ENCODE results near the gene SGIP1. TPM values are rescaled to one million over a fixed set of nuclear protein-coding genes. Genes with fewer than 3 reads are reported as not detected.

Gene SGIP1
- total RNA-seq, 1 donor from 2014 or later: 16.0 TPM

DNA sequence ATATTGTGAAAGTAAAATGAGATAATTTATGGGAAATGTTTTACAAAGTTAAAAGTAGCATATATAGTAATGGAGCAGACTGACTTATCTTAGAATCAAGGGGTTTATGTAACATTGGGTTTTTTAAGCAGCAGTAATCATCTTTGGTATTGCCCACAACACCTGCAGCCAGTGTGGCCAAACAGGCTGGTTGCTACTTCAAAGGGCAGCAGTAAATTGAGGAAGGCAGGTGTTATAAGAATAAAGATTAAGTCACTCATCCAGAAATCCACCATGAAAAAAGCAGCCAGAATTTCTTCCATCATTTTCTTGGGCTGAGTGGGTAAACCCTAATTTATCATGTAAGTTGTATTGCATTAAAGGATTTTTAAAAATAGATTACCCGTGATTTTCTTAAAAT lies 235.0 kb downstream of the SGIP1 start:
- no peaks in the 10 kb centered on the region for H3K9me3 Mint-ChIP-seq (ENCODE audit: low read depth)

DNA sequence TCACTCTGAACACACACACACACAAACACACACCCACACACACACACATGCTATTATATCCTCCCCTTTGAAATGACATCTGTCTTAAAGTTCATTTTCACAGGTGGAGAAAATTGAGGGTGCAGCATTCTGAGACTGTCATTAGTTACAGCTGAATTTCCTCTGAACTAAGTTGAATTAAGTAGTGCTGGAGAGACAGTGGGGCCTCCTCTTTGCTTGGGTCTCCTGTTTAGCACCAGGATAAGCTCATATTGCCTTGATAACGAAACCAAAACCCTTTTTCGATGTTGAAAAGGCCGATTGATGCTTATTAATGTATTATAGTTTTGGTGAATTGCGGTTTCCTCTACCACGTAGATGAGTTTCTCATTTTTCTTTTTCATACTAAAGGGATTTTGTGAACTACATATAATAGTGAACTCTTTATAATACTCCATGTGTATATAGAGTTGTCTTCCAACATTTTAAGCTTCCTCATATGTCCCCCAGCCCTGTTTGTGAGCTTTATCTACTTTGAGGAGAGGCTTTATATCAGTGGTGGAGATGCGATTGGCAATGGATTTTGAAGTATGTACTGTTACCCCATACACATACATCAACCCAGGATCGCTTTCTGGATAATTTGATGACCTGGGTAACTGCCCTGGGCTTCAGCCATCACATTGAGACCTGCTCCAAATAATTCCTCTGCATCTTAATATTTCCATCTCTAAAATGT lies 235.7 kb downstream of the SGIP1 start:
- H3K27me3 Mint-ChIP-seq: no peaks in the 10 kb centered on the region
- H3K4me1 Mint-ChIP-seq (ENCODE audit: low read depth): no peaks in the 10 kb centered on the region
- no peak for DNase-seq (ENCODE audit: low spot score, unreplicated experiment)
- H3K9me3 Mint-ChIP-seq (ENCODE audit: low read depth): no peaks in the 10 kb centered on the region
- no peak overlapping the region for H3K27ac Mint-ChIP-seq
- H3K4me3 Mint-ChIP-seq (ENCODE audit: low read depth): no peak overlapping the region
- TF ChIP-seq, protein P1, sequence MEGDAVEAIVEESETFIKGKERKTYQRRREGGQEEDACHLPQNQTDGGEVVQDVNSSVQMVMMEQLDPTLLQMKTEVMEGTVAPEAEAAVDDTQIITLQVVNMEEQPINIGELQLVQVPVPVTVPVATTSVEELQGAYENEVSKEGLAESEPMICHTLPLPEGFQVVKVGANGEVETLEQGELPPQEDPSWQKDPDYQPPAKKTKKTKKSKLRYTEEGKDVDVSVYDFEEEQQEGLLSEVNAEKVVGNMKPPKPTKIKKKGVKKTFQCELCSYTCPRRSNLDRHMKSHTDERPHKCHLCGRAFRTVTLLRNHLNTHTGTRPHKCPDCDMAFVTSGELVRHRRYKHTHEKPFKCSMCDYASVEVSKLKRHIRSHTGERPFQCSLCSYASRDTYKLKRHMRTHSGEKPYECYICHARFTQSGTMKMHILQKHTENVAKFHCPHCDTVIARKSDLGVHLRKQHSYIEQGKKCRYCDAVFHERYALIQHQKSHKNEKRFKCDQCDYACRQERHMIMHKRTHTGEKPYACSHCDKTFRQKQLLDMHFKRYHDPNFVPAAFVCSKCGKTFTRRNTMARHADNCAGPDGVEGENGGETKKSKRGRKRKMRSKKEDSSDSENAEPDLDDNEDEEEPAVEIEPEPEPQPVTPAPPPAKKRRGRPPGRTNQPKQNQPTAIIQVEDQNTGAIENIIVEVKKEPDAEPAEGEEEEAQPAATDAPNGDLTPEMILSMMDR (IDR thresholded peaks at IDR 0.05; ENCODE audit: unreplicated experiment): no peak
- H3K36me3 Mint-ChIP-seq (ENCODE audit: insufficient read depth): no peaks in the 10 kb centered on the region

More for the DNA sequence above, 235.0 kb downstream of the SGIP1 start:
- Mint-ChIP-seq H3K4me1 (ENCODE audit: low read depth) (no peaks in the 10 kb centered on the region), H3K27ac (peak overlapping the region; percentile 18), H3K4me3 (ENCODE audit: low read depth) (no peak overlapping the region), H3K36me3 (ENCODE audit: insufficient read depth) (no peaks in the 10 kb centered on the region), H3K27me3 (no peaks in the 10 kb centered on the region)
- TF ChIP-seq, protein P1 (IDR thresholded peaks at IDR 0.05; ENCODE audit: unreplicated experiment): no peak
- no peak for DNase-seq (ENCODE audit: low spot score, unreplicated experiment)

DNA sequence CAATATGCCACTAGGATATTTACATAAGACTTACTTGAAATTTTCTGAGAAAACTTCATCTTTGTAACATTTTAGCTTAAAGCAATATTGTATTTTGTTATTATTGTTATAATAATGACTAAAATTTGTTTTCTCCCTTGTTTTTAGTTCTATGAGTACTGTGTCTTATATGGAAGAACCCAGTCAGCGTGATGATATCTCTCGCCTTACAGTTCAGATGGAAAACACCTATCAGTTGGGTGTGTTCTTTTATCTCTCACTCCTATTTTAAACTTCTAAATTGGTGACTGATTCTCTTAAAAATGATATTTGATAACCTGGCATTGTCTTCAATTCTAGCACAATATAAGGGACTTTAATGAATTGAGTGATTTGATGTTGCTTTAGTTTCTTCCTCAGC lies 236.3 kb downstream of the SGIP1 start:
- Mint-ChIP-seq H3K9me3 (ENCODE audit: low read depth) (no peaks in the 10 kb centered on the region), H3K4me1 (ENCODE audit: low read depth) (no peaks in the 10 kb centered on the region), H3K27me3 (no peaks in the 10 kb centered on the region), H3K36me3 (ENCODE audit: insufficient read depth) (no peaks in the 10 kb centered on the region), H3K27ac (no peak overlapping the region), H3K4me3 (ENCODE audit: low read depth) (no peak overlapping the region)
- TF ChIP-seq, protein P1 (IDR thresholded peaks at IDR 0.05; ENCODE audit: unreplicated experiment): no peak
- no peak for DNase-seq (ENCODE audit: low spot score, unreplicated experiment)

DNA sequence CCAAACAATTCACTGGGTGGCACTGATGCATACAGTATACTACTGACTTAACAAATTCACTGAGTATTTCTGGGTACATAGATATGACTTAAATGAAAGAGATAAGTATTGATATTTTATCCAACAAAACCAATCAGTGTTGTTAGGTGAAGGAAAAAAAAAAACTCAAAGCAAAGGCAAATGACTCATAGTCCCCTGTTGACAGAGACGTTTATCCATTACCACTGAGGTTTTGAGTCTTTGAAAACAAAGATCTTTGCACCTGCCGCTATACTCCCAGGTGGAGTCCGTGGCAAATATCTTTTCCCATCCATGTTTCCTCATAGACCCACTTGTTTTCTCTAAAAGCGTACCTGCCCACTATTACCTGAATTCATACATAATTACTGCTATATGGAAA lies 236.7 kb downstream of the SGIP1 start:
- no peak overlapping the region for H3K4me3 Mint-ChIP-seq (ENCODE audit: low read depth)
- H3K4me1 Mint-ChIP-seq (ENCODE audit: low read depth): no peaks in the 10 kb centered on the region
- DNase-seq (ENCODE audit: low spot score, unreplicated experiment): no peak
- no peaks in the 10 kb centered on the region for H3K9me3 Mint-ChIP-seq (ENCODE audit: low read depth)
- H3K27ac Mint-ChIP-seq: no peak overlapping the region
- TF ChIP-seq, protein P1 (IDR thresholded peaks at IDR 0.05; ENCODE audit: unreplicated experiment): no peak
- H3K36me3 Mint-ChIP-seq (ENCODE audit: insufficient read depth): no peaks in the 10 kb centered on the region
- no peaks in the 10 kb centered on the region for H3K27me3 Mint-ChIP-seq

DNA sequence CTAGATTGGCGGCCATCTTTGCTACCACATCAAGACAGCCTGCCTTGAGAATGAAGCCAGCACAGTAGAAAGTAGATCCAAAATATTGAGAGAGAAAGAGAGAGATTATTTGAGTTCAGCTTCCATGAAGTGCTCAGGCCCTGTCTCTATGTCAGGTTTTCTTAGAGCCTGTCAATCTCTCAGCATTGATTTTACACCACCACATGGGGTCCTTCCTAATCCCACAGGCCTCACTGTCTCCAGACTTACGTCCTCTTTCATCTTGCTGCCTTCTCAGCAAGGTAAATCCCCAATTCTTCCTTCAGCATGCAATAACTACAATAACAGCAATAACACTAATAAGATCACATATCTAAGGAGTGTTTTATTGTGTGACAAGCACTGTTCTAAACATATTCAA lies 239.3 kb downstream of the SGIP1 start:
- Mint-ChIP-seq H3K27ac (no peak overlapping the region), H3K27me3 (no peaks in the 10 kb centered on the region), H3K9me3 (ENCODE audit: low read depth) (no peaks in the 10 kb centered on the region), H3K36me3 (ENCODE audit: insufficient read depth) (no peaks in the 10 kb centered on the region), H3K4me3 (ENCODE audit: low read depth) (no peak overlapping the region), H3K4me1 (ENCODE audit: low read depth) (no peaks in the 10 kb centered on the region)
- no peak for DNase-seq (ENCODE audit: low spot score, unreplicated experiment)
- TF ChIP-seq, protein P1 (IDR thresholded peaks at IDR 0.05; ENCODE audit: unreplicated experiment): no peak

Data from progenitor cell of endocrine pancreas (in vitro differentiated cells).